Measurements from ENCODE around the gene DUSP15.
A peak's percentile ranks its signal among the peaks of the same experiment; 100 is the strongest.
"Not testable (repeated sequence)": the region's sequence is repeated elsewhere in the genome, so short reads cannot be mapped to it uniquely, and the experiment has no call there.

Gene DUSP15

GRCh38 chr20:31837896-31838397, 32.4 kb downstream of the DUSP15 start:
- DNase-seq = no peak

GRCh38 chr20:31836853-31837608, 33.3 kb downstream of the DUSP15 start:
- DNase-seq = no peak

- DNase-seq = peak in 1 of 2 experiments; percentile 39
Measured at GRCh38 chr20:31835977-31836852, 34.1 kb downstream of the DUSP15 start.

GRCh38 chr20:31835554-31835953, 34.8 kb downstream of the DUSP15 start:
- no peak for DNase-seq

GRCh38 chr20:31833931-31834521, 36.3 kb downstream of the DUSP15 start:
- no peak for DNase-seq

- DNase-seq = peak; percentile 22 to 78
Measured at GRCh38 chr20:31833130-31833930, 37.0 kb downstream of the DUSP15 start.

GRCh38 chr20:31831771-31832306, 38.5 kb downstream of the DUSP15 start:
- DNase-seq = no peak

GRCh38 chr20:31831211-31831610, 39.1 kb downstream of the DUSP15 start:
- DNase-seq = no peak

GRCh38 chr20:31830406-31830981, 39.8 kb downstream of the DUSP15 start:
- DNase-seq = no peak

GRCh38 chr20:31829731-31830130, 40.6 kb downstream of the DUSP15 start:
- no peak for DNase-seq

- not testable (repeated sequence) for DNase-seq
Measured at GRCh38 chr20:31828016-31828415, 42.3 kb downstream of the DUSP15 start.

- DNase-seq = no peak
Measured at GRCh38 chr20:31827059-31827458, 43.3 kb downstream of the DUSP15 start.

GRCh38 chr20:31826074-31826473, 44.3 kb downstream of the DUSP15 start:
- DNase-seq = no peak

- DNase-seq = no peak
Measured at GRCh38 chr20:31824554-31825313, 45.6 kb downstream of the DUSP15 start.

- no peak for DNase-seq
Measured at GRCh38 chr20:31824125-31824485, 46.2 kb downstream of the DUSP15 start.

GRCh38 chr20:31823360-31824124, 46.8 kb downstream of the DUSP15 start:
- DNase-seq = no peak

- peak; percentile 83 to 94 for DNase-seq
Measured at GRCh38 chr20:31822421-31823330, 47.7 kb downstream of the DUSP15 start.

- DNase-seq = no peak
Measured at GRCh38 chr20:31821427-31821826, 48.9 kb downstream of the DUSP15 start.

GRCh38 chr20:31820228-31820627, 50.1 kb downstream of the DUSP15 start:
- no peak for DNase-seq
